ENCODE data around the gene IRF3.
A peak's percentile ranks its signal among the peaks of the same experiment; 100 is the strongest.

IRF3 gene

GRCh38 chr19:49687566-49688316, 22.1 kb upstream of the IRF3 start:
- no peak for TF ChIP-seq CTCF (IDR thresholded peaks at IDR 0.05; ENCODE audit: low read length, missing control alignments)
- DNase-seq (ENCODE audit: low read depth) = peak; percentile 60
- H3K4me3 ChIP-seq (replicated peaks; ENCODE audit: low read depth, low read length) = no peak overlapping the region

- no peak overlapping the region for H3K4me3 ChIP-seq (replicated peaks; ENCODE audit: low read depth, low read length)
- DNase-seq (ENCODE audit: low read depth) = no peak
- TF ChIP-seq CTCF (IDR thresholded peaks at IDR 0.05; ENCODE audit: low read length, missing control alignments) = no peak
Observed at GRCh38 chr19:49687150-49687549, 21.5 kb upstream of the IRF3 start.

GRCh38 chr19:49686503-49687088, 20.9 kb upstream of the IRF3 start:
- no peak for DNase-seq (ENCODE audit: low read depth)
- no peak for TF ChIP-seq CTCF (IDR thresholded peaks at IDR 0.05; ENCODE audit: low read length, missing control alignments)
- no peak overlapping the region for H3K4me3 ChIP-seq (replicated peaks; ENCODE audit: low read depth, low read length)

- no peak for DNase-seq (ENCODE audit: low read depth)
- TF ChIP-seq CTCF (IDR thresholded peaks at IDR 0.05; ENCODE audit: low read length, missing control alignments) = no peak
- no peak overlapping the region for H3K4me3 ChIP-seq (replicated peaks; ENCODE audit: low read depth, low read length)
Observed at GRCh38 chr19:49685845-49686332, 20.2 kb upstream of the IRF3 start.

GRCh38 chr19:49684983-49685553, 19.4 kb upstream of the IRF3 start:
- H3K4me3 ChIP-seq (replicated peaks; ENCODE audit: low read depth, low read length) = no peak overlapping the region
- TF ChIP-seq CTCF (IDR thresholded peaks at IDR 0.05; ENCODE audit: low read length, missing control alignments) = no peak
- DNase-seq (ENCODE audit: low read depth) = no peak

GRCh38 chr19:49684251-49684982, 18.8 kb upstream of the IRF3 start:
- no peak overlapping the region for H3K4me3 ChIP-seq (replicated peaks; ENCODE audit: low read depth, low read length)
- peak; percentile 47 for TF ChIP-seq CTCF (IDR thresholded peaks at IDR 0.05; ENCODE audit: low read length, missing control alignments)
- no peak for DNase-seq (ENCODE audit: low read depth)

Data from fibroblast of pulmonary artery (primary cell).